Nephron progenitor cell (in vitro differentiated cells): Measurements from ENCODE around the gene SLC6A19.

Experiments used
- DNase-seq: peaks from one replicate; pipeline ENCODE4 v3.0.0; 2021
- H3K27ac Mint-ChIP-seq: 2 replicates; pipeline ENCODE4 v1.8.0; 2021; ENCODE audit warnings: mild to moderate bottlenecking, moderate library complexity, mixed read lengths
- H3K27me3 Mint-ChIP-seq: 2 replicates; pipeline ENCODE4 v1.8.0; 2021; ENCODE audit warnings: mild to moderate bottlenecking, low read depth, mixed read lengths; ENCODE audit not compliant: poor library complexity
- H3K36me3 Mint-ChIP-seq: 2 replicates; pipeline ENCODE4 v1.8.0; 2021; ENCODE audit warnings: low read depth, mixed read lengths
- H3K4me1 Mint-ChIP-seq: 2 replicates; pipeline ENCODE4 v1.8.0; 2021; ENCODE audit warnings: mixed read lengths
- H3K4me3 Mint-ChIP-seq: 2 replicates; pipeline ENCODE4 v1.8.0; 2021; ENCODE audit warnings: mild to moderate bottlenecking, moderate library complexity, mixed read lengths
- H3K9me3 Mint-ChIP-seq: 2 replicates; pipeline ENCODE4 v1.8.0; 2021; ENCODE audit warnings: mild to moderate bottlenecking, moderate library complexity, mixed read lengths
- CTCF ChIP-seq: fragments of 200-600 bp; sonication (generic); IDR thresholded peaks from 2 replicates; pipeline ENCODE4 v1.5.0; 2021; ENCODE audit warnings: antibody characterized with exemption

SLC6A19 gene

GRCh38 chr5:1168796-1169195 lies 32.6 kb upstream of the SLC6A19 start:
- no peak for DNase-seq
- no peak overlapping the region for H3K4me3 Mint-ChIP-seq
- H3K4me1 Mint-ChIP-seq = peaks cover 23% of the 10 kb centered on the region
- TF ChIP-seq CTCF = no peak
- H3K27ac Mint-ChIP-seq = no peak overlapping the region
- no peaks in the 10 kb centered on the region for H3K36me3 Mint-ChIP-seq
- no peaks in the 10 kb centered on the region for H3K9me3 Mint-ChIP-seq
- peaks cover 27% of the 10 kb centered on the region for H3K27me3 Mint-ChIP-seq

GRCh38 chr5:1169211-1170115 lies 31.9 kb upstream of the SLC6A19 start:
- no peak for TF ChIP-seq CTCF
- peaks cover 18% of the 10 kb centered on the region for H3K4me1 Mint-ChIP-seq
- no peak overlapping the region for H3K27ac Mint-ChIP-seq
- no peak overlapping the region for H3K4me3 Mint-ChIP-seq
- no peak for DNase-seq
- H3K9me3 Mint-ChIP-seq = no peaks in the 10 kb centered on the region
- H3K36me3 Mint-ChIP-seq = no peaks in the 10 kb centered on the region
- H3K27me3 Mint-ChIP-seq = peaks cover 27% of the 10 kb centered on the region

GRCh38 chr5:1171340-1171941 lies 30.0 kb upstream of the SLC6A19 start:
- TF ChIP-seq CTCF = no peak
- H3K4me1 Mint-ChIP-seq = peaks cover 11% of the 10 kb centered on the region

GRCh38 chr5:1172007-1172581 lies 29.3 kb upstream of the SLC6A19 start:
- Mint-ChIP-seq H3K4me3 (no peak overlapping the region), H3K4me1 (peaks cover 11% of the 10 kb centered on the region), H3K27me3 (peaks cover 24% of the 10 kb centered on the region), H3K27ac (no peak overlapping the region), H3K9me3 (no peaks in the 10 kb centered on the region), H3K36me3 (no peaks in the 10 kb centered on the region)
- no peak for TF ChIP-seq CTCF
- DNase-seq = no peak

More at GRCh38 chr5:1171340-1171941, 30.0 kb upstream of the SLC6A19 start:
- H3K27ac Mint-ChIP-seq = no peak overlapping the region
- no peak overlapping the region for H3K4me3 Mint-ChIP-seq
- DNase-seq = no peak
- H3K27me3 Mint-ChIP-seq = peaks cover 27% of the 10 kb centered on the region
- H3K36me3 Mint-ChIP-seq = no peaks in the 10 kb centered on the region
- no peaks in the 10 kb centered on the region for H3K9me3 Mint-ChIP-seq

GRCh38 chr5:1172670-1173404 lies 28.6 kb upstream of the SLC6A19 start:
- no peak overlapping the region for H3K27ac Mint-ChIP-seq
- H3K36me3 Mint-ChIP-seq = no peaks in the 10 kb centered on the region
- no peak for TF ChIP-seq CTCF
- peaks cover 20% of the 10 kb centered on the region for H3K27me3 Mint-ChIP-seq
- H3K4me3 Mint-ChIP-seq = no peak overlapping the region
- no peaks in the 10 kb centered on the region for H3K9me3 Mint-ChIP-seq
- no peak for DNase-seq
- peaks cover 9% of the 10 kb centered on the region for H3K4me1 Mint-ChIP-seq
